Posterior cingulate gyrus (tissue), 11 donors: ENCODE data around the gene CELSR1.

Experiments used
- DNase-seq, 10 donors: peaks; one replicate each; pipeline versions ENCODE4 v3.0.0 to v3.0.0-alpha.2; 2020 to 2021; ENCODE audit warnings: mixed read lengths in 3 of 10
- intact Hi-C: fragments of 100-400 bp; cut with DNase I; formaldehyde crosslinking; loops from one replicate; pipeline ENCODE4 v1.15.1; 2023

CELSR1 gene

DNA sequence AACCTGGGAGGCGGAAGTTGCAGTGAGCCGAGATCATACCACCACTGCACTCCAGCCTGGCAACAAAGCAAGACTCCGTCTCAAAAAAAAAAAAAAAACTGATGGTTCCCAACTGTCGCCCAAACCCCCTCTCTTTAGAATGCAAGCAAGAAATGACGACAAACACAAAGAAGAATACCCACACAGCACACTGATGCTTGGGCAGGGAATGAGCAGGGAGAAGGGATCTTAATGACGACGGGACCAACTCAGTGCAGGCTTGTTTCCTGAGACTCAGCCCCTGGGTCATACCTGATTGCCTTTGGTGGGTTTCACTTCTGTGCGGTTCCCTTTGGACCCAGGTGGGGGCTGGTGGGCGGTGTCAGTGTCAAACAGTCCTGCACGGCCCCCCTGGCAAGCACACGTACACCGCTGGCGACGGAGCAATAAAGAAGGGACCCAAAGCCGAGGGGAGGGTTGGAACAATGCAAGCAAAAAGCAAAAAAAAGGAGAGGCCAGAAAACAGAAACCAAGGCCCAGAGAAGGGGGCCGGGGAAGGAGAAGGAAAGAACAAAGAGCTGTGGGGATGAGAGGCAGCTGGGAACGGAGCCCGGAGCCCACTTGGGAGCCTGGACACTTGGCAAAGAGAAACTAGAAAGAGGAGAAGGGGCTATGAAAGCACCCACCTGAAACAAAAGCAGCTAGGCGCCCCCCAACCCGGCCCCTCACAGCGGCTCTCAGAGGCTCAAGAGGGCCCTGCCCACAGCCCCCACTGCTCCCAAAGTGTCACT lies 99.6 kb downstream of the CELSR1 start:
- DNase-seq = peak in 1 of 10 donors; percentile 57
- intact Hi-C loops = no loop called here

DNA sequence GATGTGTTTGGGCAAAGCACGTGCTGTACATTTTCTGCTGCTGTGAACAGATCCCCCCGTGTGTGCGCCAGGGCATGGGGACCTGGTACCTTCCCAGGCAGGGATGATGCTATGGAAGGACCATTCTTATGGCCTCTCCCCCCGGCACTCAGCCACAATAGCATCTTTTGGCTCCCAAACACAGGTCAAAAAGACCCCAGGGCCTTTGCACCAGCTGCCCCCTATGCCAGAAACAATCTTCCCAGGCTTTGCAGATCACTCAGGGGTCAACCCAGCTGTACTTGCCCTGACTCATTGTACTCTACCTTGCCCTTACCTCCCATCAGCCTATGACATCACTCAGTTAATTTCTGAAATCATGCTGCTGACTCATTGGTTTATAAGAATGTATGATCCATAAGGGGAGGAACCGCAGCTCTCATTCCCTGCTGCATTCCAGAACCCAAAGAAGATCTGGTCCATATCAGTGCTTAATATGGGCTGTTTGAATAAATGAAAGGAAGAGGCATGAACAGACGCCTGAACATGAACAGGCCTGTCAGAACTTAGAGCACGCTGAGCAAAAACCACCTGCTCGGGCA lies 100.7 kb downstream of the CELSR1 start:
- intact Hi-C loops = no loop called here
- DNase-seq = no peak

DNA sequence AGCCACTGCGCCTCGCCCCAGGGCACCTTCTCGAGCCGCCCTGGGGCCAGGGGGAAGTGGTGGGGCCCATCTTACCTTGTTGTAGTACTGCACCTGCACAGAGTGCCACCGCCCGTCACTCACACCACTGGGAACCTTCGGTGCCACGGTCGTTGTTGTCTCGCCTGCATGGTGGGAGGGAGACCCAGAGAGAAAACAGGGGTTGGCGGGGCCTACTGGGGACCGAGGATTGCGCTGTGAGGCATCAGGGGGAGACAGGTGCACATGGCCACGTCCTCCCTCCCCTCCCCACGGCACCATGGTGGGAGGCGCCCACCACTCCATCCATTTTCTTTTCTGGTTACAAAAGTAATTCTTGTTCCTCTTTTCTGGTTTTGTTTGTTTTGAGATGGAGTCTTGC lies 104.1 kb downstream of the CELSR1 start:
- intact Hi-C loops = no loop called here
- DNase-seq = no peak

DNA sequence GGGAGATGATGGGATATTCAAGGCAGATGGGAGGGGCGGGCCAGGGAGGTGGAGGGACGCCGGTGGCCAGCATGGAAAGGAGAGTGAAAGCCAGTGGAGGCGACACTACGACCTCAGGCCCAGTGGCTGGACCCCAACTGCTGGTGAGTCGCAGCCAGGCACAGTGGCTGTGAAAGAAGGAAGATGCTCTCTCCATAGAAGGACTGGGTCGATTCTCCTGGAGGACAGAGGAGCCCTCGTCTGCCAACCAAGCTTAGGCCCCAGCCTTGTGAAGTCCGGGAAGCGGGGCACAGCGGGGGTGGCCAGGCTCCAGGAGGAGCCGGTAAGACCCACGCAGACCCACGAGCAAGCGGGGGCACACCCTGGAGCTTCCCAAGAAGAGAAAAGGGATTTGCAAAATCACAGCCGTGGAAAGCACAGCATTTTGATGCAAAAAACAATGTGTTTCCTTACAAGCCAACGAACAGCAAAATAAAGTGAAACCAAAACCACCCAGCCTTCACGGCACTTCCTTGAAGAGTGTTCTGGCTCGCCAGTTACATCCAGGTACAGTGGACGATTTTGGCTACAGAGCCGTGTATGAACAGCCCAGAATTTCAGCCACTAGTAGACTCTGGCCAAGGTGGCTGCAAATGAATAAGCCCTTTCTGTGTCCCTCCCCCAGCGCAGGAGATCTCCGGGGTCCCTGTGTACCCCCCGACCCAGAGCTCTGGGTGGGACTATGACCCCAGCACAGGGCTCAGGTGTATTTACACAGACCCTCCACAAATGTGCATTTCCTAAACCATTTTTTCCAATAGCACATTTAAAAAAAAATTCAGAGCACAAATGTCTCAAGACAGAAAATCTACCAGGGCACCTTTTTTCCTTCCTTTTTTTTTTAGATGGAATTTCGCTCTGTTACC lies 105.0 kb downstream of the CELSR1 start:
- intact Hi-C loops = no loop called here
- DNase-seq = peak in 1 of 10 donors; percentile 61

DNA sequence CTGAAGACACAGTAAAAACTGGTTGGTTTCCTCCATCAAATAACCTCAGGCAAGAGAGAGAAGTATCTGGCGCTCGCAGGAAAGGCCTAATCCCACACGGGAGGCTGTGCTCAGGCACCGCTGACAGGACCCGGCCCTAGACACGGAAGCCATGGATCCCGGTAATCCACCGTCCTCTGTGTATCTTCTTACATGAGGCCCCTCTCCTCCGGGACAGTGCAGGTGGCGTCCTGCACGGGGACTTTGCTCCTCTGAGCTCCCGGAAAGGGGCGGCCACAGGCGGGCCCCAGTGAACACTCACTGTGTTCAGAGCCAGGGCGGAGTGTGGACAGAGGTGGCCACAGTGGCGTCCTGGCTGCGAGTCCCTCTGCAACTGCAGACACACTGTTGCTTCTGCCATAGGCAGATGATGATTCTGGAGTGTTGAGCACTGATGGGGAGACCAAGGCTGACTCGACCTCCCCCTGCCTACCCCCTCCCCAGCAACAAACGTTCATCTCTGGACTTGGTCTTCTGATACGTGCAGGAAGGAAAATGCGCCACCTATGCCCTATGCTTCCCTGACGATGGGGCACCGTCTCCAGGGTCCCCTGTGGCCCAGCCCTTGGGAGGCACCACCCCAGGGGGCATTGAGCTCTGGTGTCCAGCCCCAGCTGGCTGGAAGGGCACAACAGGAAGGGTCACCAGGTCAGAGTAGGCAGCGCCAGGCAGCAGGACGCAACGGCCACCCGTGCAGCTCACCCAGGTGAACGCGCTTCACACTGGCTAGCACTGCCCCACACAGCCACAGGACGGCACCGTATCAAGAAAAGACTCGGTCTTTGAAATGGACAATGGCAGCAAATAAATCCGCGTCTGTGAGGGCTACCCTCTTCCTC lies 106.2 kb downstream of the CELSR1 start:
- intact Hi-C loops = no loop called here
- DNase-seq = no peak

DNA sequence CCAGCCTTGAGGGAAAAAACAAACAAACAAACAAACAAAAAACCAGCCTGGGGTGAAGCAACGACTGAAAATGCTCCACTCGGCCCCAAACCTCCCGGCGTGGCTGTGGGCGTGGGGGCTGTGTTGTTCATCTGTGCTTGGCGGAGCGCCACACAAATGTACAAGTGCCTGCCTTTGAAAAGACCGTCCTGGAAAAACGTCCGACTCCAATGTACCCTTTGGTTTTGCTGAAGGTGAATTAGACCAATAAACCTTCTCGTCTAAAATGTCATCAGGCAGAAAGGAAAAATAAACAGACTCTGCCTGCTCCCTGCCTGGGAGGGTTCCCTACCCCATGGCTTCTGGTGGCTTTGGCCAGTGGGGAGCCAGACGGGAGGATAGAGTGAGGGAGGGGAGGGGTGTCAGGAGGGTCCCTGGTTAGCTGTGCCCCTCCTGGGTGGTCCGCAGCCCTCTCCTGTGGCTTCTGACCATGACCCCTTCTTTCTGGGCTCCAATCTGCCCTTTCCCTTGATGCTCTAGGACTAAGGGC lies 108.0 kb downstream of the CELSR1 start:
- intact Hi-C loops = no loop called here
- DNase-seq = peak in 1 of 10 donors; percentile 42

DNA sequence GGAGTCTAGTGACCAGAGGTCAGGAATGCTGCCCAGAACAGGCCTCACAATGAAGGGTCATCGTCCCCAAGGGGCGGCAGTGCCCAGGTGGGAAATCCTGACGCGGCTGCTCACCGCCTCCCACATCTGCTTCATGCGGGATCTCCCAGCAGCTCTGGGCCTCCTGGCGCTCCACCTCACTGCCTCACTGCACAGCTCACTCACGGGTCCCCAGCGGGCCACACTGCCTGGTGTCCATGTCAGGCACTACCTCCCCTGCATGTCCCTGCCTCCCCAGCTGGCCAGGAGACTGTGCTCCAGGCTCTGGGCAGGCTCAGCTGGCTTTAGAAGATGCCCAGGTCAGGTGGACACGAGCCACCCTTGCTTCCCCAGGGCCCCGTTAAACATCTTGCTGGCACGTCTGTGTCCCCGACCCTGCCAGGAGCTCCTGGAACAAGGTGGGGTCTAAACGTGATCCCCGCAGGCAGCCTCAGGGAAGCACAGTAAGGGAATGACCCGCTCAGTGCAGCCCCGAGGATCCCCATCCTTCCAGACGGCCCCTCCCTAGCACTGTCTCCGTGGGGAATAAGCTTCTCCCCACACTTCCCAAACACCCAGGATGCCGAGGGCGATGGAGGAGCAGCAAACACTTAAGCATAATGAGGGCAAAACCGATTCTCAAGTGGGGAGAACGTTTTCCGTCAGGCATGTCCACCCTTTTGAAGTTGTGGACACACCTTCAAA lies 108.7 kb downstream of the CELSR1 start:
- DNase-seq = peak in 1 of 10 donors; percentile 70
- intact Hi-C loops = no loop called here

DNA sequence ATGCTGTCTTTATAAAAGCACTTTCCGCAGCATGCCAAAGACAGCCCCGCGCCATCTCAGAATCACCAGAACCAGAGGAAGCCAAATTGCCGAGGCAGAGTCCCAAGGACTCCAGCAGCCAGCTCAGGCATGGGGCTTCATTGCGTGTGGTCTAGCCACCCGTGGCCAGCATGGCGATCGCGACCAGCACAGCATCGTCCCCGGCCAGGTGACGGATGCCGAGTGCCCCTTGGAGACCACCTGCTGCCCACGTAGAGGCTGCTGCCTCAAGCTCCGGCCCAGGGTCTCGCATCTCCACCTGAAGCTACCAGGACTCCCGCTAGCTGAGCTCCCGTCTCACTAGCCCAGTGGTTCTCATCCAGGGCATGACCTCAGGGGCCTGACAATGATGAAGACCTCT lies 109.2 kb downstream of the CELSR1 start:
- intact Hi-C loops = no loop called here
- peak in 1 of 10 donors; percentile 61 for DNase-seq

DNA sequence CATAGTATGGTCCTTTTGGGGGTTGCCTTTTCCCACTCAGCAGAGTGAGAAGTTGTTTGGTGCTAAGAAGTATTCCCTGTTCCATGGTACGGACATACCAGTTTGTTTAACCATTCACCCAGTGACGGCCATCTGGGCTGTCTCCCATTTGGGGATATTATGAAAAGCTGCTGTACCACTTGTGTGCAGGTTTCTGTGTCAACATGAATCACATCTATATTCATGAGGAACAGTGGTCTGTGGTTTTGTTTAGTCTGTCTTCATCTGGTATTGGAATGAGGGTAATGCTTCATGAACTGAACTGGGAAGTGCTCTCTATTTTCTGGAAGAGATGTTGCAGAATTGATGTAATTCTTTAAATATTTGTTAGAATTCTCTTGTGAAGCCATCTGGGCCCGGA lies 112.4 kb downstream of the CELSR1 start:
- DNase-seq = no peak
- intact Hi-C loops = no loop called here

DNA sequence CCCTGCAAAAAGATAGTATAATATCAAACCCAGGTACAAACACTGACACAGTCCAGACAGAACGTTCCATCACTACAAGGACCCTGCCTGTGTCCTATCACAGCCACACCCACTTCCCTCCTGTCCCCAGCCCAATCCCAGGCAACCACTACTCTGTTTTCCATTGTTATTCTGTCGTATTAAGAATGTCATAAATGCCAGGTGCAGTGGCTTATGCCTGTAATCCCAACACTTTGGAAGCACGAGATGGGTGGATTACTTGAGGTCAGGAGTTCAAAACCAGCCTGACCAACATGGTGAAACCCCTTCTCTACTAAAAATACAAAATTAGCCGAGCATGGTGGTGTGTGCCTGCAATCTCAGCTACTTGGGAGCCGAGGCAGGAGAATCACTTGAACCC lies 112.9 kb downstream of the CELSR1 start:
- intact Hi-C loops = no loop called here
- DNase-seq = no peak

DNA sequence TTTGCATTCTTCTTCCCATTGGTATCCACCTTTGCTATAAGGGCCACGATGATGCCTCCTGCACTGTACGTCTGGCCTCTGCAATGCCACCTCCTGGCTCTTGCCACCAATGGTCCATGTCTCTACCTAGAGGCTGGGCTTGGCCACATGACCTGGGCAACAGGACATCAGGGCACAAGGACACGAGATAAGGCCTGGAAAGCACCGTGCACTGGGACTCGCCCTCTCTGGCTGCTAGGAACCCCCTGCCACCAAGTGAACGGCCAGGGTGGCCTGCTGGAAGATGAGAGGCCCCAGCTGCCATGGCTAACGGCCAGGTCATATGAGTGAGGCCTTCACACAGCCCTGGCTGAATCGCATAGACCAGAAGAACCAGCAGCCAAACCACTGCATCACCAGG lies 114.5 kb downstream of the CELSR1 start:
- intact Hi-C loops = no loop called here
- DNase-seq = peak in 2 of 10 donors; percentile 28 to 59

DNA sequence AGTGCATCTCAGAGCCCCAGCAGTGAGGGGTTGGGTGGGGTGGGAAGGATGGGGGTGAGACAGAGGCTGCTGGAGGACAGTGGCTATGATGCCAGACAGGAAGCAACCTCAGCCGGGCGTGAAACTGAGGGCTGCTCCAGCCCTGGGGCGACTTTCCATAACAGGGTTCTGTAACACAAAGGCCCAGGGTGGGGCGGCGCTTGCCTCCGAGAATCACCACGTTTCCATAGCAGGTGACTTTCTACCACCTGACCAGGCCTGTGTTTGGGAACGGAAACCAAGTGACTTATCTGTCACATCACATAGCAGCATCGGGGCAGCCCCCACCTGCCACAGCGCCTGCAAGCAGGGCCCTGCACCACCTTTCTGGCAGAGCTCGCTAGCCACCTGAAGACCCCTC lies 116.2 kb downstream of the CELSR1 start:
- peak in 1 of 10 donors; percentile 66 for DNase-seq
- intact Hi-C loops = no loop called here

DNA sequence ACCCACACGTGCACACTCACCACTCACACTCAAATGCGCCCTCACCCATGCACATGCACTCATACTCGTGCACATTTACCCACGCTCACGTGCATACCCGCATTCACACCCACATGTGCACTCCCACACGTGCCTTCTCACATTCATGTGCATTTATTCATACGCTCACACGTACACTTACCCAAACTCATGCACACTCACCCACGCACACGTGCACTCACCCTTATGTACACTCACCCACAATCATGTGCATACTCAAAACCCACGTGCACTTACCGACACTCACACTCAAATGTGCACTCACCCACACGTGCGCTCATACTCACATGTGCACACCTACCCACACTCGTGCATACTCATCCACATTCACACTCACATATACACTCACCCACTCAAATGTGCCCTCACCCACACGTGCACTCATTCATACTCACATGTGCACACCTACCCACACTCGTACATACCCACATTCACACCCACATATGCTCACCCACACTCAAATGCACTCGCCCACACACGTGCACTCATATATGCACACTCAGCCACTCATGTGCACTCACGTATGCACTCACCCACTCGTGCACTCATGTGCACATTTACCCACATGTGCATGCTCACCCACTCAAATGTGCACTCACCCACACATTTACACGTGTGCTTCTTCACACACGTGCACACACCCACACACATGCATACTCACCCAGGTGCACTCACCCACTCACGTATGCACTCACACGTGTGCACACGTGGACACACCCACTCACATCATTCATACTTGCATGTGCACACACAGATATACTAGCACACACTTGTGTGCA lies 117.5 kb downstream of the CELSR1 start:
- no peak for DNase-seq
- intact Hi-C loops = no loop called here

DNA sequence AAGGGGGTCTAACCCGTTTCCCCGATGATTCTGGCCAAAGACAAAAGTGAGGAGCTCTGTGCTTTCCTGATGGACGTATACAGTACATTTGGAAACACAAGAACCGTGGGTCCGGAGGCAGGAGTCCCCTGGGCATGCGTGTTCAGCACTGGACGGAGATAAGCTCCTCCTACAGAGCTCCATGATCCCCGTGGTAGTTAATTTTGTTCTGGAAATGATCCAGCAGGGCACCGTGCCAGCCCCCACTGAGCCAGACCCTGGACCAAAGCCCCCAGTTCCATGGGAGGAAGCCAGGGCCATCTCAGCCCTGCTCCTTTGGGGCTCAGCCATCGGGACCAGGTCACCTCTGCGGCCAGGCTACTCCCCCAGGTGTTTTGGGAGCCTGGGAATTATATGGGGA lies 118.6 kb downstream of the CELSR1 start:
- DNase-seq = peak in 1 of 10 donors; percentile 48

DNA sequence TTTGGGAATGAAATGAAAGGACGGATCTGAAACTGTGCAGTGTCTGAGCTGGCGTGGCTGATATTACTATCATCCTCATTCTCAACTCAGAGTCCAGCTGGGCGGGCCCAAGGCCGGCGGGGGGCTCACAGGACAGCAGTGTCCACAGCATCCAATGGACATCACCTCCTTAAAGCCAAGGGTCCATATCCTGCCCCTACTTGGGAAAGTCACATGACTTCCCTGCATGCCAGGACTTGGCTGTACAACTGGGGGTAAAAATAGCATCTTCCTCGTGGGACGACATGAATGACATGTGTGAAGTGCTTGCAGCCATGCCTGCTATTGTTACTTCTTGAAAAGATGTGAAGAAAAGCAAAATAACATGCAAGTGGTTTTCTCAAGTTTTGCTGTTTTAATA lies 119.7 kb downstream of the CELSR1 start:
- intact Hi-C loops = no loop called here
- DNase-seq = peak in 1 of 10 donors; percentile 50

More for the DNA sequence above, 118.6 kb downstream of the CELSR1 start:
- intact Hi-C loops = no loop called here

DNA sequence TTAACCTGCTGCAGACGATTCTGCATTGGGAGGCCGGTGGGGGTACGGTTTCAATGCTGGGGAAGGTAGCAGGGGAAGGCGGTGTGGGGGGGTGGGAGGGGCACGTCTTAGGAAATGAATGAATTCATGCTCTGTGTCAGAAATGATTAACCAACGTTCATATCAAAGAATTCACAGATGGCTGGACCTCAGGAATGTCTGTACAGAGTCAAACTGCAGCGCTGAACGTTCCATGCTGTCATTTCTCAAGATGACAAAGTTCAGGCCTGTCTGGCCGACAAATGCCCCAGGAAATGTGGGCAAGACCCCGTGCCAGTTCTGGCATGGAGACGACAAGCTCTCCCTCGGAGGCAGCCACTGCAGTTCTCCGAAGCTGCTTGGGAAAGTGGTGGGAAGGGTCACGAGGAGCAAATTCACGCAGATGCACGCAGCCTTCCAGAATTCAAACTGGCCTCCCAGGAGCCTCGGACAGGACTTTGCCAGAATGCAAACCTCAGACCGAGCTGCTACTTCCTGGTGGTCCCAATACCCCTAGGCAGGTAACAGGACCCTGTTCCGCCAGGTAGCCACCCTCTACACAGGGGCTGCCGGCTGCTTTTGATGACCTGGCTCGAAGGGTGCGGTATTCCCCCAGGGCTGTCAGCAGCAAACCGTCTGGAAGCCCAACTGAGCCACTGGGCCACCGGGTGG lies 120.4 kb downstream of the CELSR1 start:
- peak in 1 of 10 donors; percentile 62 for DNase-seq
- intact Hi-C loops = no loop called here

DNA sequence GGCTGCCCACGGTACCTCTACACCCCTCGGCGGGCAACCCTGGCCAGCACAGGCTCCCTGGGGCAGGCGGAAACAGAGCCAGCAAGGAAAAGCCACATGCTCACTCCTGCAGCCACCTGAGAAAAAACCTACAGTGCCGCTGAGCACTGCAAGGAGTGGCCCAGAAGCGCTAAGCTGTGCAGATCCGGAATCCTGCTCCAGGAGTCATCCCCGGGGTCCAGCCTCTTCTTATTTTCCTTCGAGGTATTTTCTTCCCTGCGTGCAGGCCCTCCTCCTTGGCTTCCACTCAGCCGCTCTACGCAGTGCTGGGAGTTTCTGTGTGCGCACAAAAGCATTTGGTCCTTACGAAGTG lies 120.9 kb downstream of the CELSR1 start:
- intact Hi-C loops = no loop called here
- peak in 1 of 10 donors; percentile 39 for DNase-seq
